DMS53 (cell line): Measurements from ENCODE around the gene CBR4.
"Not testable (repeated sequence)": the region's sequence is repeated elsewhere in the genome, so short reads cannot be mapped to it uniquely, and the experiment has no call there.

ENCODE experiments used
- DNase-seq: peaks from one replicate; lab custom pipeline; 2025; lab: John Stamatoyannopoulos, UW

CBR4 gene

DNA sequence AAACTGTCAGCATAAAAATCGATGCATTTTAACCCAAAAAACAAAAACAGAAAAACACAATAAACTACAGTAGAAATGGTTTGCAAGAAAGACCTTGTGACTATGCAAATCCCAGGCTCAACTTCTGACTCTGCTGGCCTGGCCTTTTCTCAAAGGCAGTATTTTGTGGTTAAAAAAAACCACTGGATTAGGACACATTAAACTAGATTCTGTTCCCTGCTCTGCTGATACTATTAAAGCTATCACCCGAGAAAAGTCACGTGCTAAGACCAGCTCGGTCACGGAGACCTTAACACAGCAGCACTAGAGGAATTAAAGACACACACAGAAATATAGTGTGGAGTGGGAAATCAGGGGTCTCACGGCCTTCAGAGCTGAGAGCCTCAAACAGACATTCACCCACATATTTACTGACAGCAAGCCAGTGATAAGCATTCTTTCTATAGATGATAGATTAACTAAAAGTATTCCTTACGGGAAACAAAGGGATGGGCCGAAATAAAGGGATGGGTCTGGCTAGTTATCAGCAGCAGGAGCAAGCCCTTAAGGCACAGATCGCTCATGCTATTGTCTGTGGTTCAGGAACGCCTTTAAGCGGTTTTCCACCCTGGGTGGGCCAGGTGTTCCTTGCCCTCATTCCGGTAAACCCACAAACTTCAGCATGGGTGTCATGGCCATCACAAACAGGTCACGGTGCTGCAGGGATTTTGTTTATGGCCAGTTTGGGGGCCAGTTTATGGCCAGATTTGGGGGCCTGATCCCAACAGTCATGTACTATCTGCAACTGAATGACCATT is 16.1 kb downstream of the CBR4 start:
- no peak for DNase-seq

DNA sequence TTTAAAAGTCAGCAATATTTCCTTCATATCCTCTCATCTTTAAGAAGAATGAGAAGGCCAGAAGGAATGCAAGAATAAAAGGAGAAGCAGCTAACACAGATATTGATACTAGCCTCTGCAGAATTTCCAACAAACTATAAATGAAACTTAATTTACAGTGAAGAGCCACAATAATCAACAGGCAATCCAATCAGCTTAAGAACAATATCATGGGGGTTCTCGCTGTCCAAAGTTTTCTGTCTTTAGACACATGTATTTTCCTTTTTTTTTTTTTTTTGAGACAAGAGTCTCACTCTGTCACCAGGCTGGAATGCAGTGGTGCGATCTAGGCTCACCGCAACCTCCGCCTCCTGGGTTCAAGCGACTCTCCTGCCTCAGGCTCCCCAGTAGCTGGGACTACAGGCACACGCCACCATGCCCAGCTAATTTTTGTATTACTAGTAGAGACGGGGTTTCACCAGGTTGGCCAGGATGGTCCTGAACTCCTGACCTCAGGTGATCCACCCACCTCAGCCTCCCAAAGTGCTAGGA is 17.0 kb downstream of the CBR4 start:
- not testable (repeated sequence) for DNase-seq

DNA sequence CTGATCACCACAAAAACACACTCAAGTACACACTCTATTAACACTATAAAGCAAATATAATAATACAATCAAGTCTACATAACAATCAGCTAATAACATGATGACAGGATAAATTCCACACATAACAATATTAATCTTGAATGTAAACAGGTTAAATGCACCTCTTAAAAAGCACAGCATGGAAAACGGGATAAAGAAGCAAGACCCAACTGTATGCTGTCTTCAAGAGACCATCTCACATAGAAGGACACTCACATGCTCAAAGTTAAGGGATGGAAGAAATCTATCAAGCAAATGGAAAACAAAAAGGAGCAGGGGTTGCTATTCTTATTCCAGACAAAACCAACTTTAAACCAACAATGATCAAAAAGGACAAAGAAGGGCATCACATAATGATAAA is 28.1 kb downstream of the CBR4 start:
- DNase-seq = no peak

DNA sequence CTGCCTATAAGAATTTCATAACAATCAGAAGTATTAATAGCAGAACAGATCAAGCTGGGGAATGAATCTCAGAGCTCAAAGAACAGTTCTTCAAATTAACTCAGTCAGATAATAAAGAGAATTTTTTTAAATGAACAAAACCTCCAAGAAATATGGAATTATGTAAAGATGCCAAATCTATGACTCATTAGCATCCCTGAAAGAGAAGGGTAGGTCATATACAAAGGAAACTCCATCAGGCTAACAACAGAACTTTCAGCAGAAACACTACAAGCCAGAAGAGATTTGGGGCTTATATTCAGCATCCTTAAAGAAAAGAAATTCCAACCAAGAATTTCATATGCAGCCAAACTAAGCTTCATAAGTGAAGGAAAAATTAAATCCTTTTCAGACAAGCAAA is 28.6 kb downstream of the CBR4 start:
- no peak for DNase-seq

DNA sequence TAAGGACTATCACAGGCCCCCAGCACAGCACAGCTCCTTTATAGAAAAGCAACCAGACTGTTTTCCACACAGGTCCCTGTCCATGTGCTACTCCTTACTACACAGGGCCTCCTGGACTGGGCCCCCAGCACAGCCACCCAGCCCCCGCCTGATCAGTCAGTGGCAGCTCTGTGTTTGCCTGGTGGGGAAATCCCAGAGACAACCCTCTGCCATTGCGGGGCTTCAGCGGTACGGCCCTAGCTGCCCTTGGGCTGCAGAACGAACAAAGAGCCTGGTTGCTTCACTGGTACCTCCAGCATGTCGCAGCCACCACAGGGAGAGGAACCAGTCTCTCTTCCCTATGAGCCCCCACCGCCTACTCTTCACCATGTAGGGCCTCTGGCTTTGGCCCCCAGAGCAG is 30.7 kb downstream of the CBR4 start:
- DNase-seq = no peak

DNA sequence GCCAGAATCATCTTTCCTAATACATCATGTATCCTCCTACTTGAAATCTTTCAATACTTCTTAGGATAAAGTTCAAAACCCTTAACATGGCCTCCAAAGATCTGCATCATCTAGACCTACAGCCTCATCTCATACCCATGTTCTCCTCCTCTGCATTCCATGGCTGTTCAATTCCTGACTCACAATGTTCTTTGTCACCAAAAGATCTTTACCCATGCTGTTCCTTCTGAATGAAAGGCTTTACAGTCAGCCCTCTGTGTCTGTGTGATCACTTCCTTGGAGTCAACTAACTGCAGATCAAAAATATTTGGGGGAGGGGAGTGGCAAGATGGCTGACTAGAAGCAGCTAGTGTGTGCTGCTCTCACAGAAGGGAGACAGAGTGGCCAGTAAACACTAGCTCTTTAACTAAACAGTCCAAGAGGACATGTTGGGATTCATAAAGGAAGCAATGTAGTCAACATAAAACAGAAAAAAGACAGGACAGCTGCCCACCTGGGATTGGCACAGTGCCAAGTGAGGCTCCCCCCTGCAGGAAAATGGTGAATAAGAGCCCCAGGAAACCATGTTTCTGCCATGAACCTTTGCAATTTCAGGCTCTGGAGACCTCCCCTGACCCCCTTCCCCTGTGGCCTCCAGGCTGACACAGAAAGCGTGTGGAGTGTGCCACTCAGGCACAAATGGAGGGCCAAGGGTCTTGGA is 31.9 kb downstream of the CBR4 start:
- DNase-seq = no peak

DNA sequence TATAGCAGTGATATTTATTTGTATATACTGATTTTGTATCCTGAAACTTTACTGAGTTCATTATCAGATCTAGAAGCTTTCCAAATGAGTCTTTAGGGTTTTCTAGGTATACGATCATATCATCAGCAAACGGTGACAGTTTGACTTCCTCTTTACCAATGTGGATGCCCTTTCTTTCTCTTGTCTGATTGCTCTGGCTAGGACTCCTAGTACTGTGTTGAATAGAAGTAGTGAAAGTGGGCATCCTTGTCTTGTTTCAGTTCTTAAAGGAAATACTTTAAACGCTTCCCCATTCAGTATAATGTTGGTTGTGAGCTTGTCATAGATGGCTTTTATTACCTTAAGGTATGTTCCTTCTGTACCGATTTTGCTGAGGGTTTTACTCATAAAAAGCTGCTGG is 37.5 kb downstream of the CBR4 start:
- DNase-seq = no peak

DNA sequence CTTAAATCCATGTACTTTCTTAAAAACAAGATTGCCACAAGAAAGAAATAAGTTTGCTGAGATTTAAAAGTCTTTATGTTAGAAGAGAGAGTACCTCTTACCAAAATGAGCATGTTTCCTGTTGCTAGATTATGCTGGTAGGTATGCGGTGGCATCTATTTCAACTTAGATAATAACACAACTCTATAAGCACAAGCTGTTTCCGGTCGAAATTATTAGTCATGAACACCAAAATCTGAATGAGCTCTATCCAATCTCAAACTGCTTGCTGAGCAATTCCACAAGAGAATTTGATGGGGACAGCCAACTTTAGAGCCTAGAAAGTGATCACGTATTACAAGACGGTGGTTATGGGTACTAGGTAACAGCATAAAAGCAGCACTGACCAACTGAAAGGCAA is 49.3 kb downstream of the CBR4 start:
- DNase-seq = no peak

DNA sequence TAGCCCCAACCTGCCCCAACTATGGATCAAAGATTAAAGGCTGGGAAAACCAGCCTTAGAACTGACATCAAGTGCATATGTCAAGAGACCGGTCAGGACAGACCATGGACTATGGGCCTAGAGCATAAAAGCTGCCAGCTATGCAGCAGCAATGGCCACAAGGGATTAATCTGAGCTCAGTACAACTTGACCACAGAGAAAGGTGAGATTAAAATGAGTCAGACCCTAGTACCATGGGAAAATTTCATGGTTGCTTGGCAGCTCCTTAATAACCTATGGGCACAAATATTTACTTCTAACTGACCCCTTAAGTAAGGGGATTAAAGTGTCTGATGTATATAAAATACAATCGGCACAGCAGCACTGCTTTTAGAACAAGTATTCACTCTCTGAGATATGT is 54.4 kb downstream of the CBR4 start:
- DNase-seq = peak; percentile 2

DNA sequence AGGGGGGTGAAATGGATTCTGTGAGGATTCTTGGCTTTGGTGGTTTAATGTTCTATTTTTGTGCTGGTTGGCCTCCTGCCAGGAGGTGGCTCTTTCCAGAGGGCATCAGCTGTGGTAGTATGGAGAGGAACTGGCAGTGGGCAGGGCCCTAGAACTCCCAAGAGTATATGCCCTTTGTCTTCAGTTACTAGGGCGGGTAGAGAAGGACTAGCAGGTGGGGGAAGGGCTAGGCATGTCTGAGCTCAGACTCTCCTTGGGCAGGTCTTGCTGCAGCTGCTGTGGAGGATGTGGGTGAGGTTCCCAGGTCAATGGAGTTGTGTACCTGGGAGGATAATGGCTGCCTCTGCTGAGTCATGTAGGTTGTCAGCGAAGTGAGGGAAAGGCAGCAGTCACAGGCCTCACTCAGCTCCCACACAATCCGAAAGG is 57.2 kb downstream of the CBR4 start:
- peak; percentile 11 for DNase-seq

DNA sequence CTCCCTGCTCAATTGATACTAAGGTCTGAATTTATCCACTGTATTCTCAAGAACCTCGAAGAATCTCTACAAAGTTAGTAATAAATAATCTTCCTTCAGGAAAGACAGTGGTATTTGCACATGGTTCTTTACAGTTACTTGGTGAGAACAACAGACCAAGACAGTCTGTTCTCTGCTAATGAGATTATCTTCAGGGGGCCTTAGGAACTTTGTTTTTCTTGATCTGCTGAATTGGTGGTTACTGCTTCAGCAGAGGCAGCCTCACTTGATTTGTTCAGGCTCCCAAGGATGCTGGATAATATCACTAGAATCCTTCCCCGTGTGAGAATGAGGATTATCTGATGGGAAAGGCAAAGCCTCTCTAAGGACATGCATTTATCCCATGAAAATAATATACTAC is 64.8 kb downstream of the CBR4 start:
- no peak for DNase-seq

DNA sequence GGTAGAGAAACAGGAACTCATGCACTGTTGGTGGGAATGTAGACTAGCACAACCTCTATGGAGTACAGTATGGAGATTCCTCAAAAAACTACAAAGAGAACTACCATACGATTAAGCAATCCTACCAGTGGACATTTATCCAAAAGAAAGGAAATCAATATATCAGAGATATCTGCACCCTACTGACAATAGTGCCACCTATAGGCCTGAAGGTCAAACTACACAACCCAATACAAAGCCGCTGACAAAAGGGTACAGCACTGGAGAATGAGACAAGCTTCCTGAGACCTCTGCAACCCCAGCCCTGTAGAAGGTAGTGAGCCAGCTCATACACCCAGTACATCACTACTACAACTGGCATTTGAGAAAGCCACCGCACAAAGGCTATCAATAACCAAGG is 67.1 kb downstream of the CBR4 start:
- peak; percentile 32 for DNase-seq
